Ovary (tissue), 9 donors: ENCODE measurements around the gene RAB11FIP2. TPM values are rescaled to one million over a fixed set of nuclear protein-coding genes. Genes with fewer than 3 reads are reported as not detected.

ENCODE experiments used
- DNase-seq, 5 donors: peaks; one replicate each; pipeline ENCODE4 v3.0.0-alpha.2; 2019 to 2020
- H3K27ac ChIP-seq, 2 donors: fragments of 200-600 bp; one replicate each; pipeline versions ENCODE4 v1.5.1 to v1.8.0; 2019 to 2022
- H3K27me3 ChIP-seq: fragments of 200-600 bp; one replicate; pipeline ENCODE4 v1.8.0; 2022
- H3K36me3 ChIP-seq: fragments of 200-600 bp; sonication (generic); one replicate; pipeline ENCODE4 v1.5.1; 2019
- H3K4me1 ChIP-seq: one replicate; pipeline ENCODE4 v1.8.1; 2013; ENCODE audit warnings: mild to moderate bottlenecking, moderate library complexity; ENCODE audit not compliant: insufficient read depth
- H3K4me3 ChIP-seq: fragments of 200-600 bp; sonication (generic); one replicate; pipeline ENCODE4 v1.5.1; 2017
- H3K9me3 ChIP-seq, 2 donors: fragments of 200-600 bp in 1 of 2; sonication (generic) in 1 of 2; one replicate each; pipeline versions ENCODE4 v1.5.1 to v1.8.1; 2013 to 2019; ENCODE audit warnings: mild to moderate bottlenecking in 1 of 2, moderate library complexity in 1 of 2
- EP300 ChIP-seq: sonication (generic); formaldehyde crosslinking; IDR thresholded peaks from one replicate; pipeline ENCODE4 v1.6.1; 2017; ENCODE audit warnings: antibody characterized with exemption
- POLR2A ChIP-seq: fragments of 450-650 bp; IDR thresholded peaks from one replicate; pipeline ENCODE4 v1.6.1; 2017; ENCODE audit warnings: antibody characterized with exemption, mild to moderate bottlenecking, moderate library complexity
- WGBS, 3 donors: extraction: QIAGEN DNeasy Blood & Tissue Kit in 1 of 3; methylation state at CpG; one replicate each; pipeline versions ENCODE4 v1.1.5 to v1.1.7; 2013 to 2017; 5-methylcytosine and 5-hydroxymethylcytosine counted together
- intact Hi-C, 4 donors: fragments of 100-400 bp; cut with DNase I; formaldehyde crosslinking; loops; one replicate each; pipeline versions ENCODE4 v1.11.0 to v1.15.1; 2022 to 2023
- polyA plus RNA-seq, 2 donors: library from polyadenylated mRNA; stranded (reverse); fragments of 200-250 nt in 1 of 2; fragments of 350-450 nt in 1 of 2; fragmentation: Illumina TruSeq in 1 of 2; extraction: RNeasy Lipid Tissue Mini Kit (QIAGEN cat#74804) in 1 of 2; gene quantifications; one replicate each; pipeline ENCODE4 v1.2.3, GENCODE V29; 2013 to 2014
- total RNA-seq, 7 donors: library from RNA; depleted of rRNA in 2 of 7; stranded (reverse); fragments of >200 nt in 2 of 7; fragmentation: NEBNext Ultra II Directional in 3 of 7; extraction: Animal tissue kit (Norgen Biotek cat#: 25700) in 3 of 7; gene quantifications; one replicate each; pipeline versions ENCODE4 v1.1.0 to v1.2.4, GENCODE V29; 2016 to 2023
- TF ChIP-seq, protein P1 (sequence below), 3 donors: fragments of 450-650 bp in 2 of 3; fragments of 200-600 bp in 1 of 3; IDR thresholded peaks; one replicate each; pipeline versions ENCODE4 v1.5.1 to v1.8.0; 2016 to 2022; ENCODE audit warnings: antibody characterized with exemption in 3 of 3, mild to moderate bottlenecking in 1 of 3
- donor health status: DM: no; HTN: no; CAD: no; lungs with moderate emphysema.
- donor health status: DM: no; HTN: no; CAD: no.
- donor health status: Bipolar disorder and iron deficiency.
- donor health status: DM: yes; HTN: yes; CAD: no.
- donor health status: DM: no; HTN: no; CAD: no.
- donor health status: DM: yes; HTN: yes; CAD: no.

RAB11FIP2 gene
- total and polyA plus RNA-seq, 9 donors: 6.9 to 47.8 (median 26.2) TPM

DNA sequence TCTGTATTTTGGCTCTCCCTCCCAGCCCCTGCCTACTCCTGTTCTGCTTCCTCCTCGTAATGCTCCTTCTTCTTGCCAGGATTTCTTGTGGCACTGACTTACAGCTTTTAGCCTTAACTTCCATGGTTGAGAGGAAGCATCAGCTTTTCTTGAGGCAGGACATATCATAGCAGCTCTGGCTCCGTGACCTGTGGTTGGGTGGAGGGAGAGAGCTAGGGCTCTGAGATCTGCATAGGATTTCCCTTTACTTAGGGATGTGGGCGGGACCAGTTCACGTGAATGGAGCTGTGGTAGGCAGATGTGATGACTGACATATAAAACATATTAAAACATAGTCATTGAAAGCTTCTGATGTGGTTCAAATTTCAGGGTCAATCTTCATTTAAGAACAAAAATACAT, 10.6 kb upstream of the RAB11FIP2 start:
- no peaks in the 10 kb centered on the region for H3K27me3 ChIP-seq
- H3K27ac ChIP-seq: no peak overlapping the region
- DNase-seq: no peak
- no peaks in the 10 kb centered on the region for H3K9me3 ChIP-seq
- 91 to 95% (median 95%) methylated on average over 4 of the region's 4 CpGs for WGBS, 3 donors
- no peaks in the 10 kb centered on the region for H3K4me1 ChIP-seq
- H3K4me3 ChIP-seq: no peak overlapping the region
- no peak for TF ChIP-seq EP300
- TF ChIP-seq, protein P1, sequence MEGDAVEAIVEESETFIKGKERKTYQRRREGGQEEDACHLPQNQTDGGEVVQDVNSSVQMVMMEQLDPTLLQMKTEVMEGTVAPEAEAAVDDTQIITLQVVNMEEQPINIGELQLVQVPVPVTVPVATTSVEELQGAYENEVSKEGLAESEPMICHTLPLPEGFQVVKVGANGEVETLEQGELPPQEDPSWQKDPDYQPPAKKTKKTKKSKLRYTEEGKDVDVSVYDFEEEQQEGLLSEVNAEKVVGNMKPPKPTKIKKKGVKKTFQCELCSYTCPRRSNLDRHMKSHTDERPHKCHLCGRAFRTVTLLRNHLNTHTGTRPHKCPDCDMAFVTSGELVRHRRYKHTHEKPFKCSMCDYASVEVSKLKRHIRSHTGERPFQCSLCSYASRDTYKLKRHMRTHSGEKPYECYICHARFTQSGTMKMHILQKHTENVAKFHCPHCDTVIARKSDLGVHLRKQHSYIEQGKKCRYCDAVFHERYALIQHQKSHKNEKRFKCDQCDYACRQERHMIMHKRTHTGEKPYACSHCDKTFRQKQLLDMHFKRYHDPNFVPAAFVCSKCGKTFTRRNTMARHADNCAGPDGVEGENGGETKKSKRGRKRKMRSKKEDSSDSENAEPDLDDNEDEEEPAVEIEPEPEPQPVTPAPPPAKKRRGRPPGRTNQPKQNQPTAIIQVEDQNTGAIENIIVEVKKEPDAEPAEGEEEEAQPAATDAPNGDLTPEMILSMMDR (IDR thresholded peaks at IDR 0.05): no peak
- no peak for TF ChIP-seq POLR2A
- intact Hi-C loops: no loop called here
- H3K36me3 ChIP-seq: no peaks in the 10 kb centered on the region

DNA sequence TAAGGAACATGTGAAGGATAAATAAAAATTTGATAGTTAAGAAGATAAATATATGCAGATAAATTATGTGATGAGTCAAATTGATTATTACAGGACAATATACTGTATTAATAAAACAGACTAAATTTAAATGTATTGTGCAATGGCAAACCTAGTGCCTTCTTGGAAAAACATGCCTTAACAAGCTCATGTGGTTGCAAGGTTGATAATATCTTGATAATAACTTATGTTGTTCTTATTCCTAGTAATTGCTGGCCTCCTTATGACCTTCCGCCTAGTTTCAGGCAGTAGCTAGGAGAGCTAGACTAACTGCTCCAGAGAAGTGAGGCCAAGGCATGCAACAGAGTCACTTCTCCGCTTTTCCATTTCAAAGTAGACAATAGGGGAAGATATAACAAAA, 7.6 kb upstream of the RAB11FIP2 start:
- no peak for DNase-seq
- Histone ChIP-seq H3K36me3 (no peaks in the 10 kb centered on the region), H3K4me3 (no peak overlapping the region), H3K9me3 (no peaks in the 10 kb centered on the region), H3K27ac (no peak overlapping the region), H3K27me3 (no peaks in the 10 kb centered on the region), H3K4me1 (no peaks in the 10 kb centered on the region)
- TF ChIP-seq, protein P1 (IDR thresholded peaks at IDR 0.05): no peak
- TF ChIP-seq EP300 (no peak), POLR2A (no peak)
- intact Hi-C loops: no loop called here
- 96 to 98% (median 98%) methylated on average over 2 of the region's 2 CpGs for WGBS, 3 donors

DNA sequence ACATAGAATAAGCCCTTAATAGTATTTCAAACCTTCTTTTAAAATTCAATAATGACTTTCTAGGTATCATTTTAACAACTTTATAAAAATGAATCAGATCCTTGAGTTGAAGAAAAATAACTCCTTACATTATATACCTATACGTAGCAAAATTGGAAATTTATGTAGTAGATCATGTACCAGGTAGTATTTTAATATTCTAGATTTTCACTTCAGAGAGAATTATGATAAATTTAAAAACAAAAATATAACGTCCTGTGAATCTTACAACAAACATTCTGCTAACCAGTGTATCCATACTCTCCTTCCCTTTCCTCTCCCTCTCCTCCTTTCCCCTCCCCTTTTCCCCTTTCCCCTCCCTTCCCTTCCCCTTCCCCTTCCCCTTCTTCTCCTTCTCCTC, 6.1 kb upstream of the RAB11FIP2 start:
- DNase-seq: no peak
- no peaks in the 10 kb centered on the region for H3K9me3 ChIP-seq
- H3K27ac ChIP-seq: no peak overlapping the region
- 79 to 91% (median 84%) methylated on average over 2 of the region's 2 CpGs for WGBS, 3 donors
- no peaks in the 10 kb centered on the region for H3K36me3 ChIP-seq
- no peak overlapping the region for H3K4me3 ChIP-seq
- intact Hi-C loops: no loop called here
- no peak for TF ChIP-seq EP300
- TF ChIP-seq, protein P1 (IDR thresholded peaks at IDR 0.05): no peak
- no peak for TF ChIP-seq POLR2A
- H3K4me1 ChIP-seq: no peaks in the 10 kb centered on the region
- H3K27me3 ChIP-seq: no peaks in the 10 kb centered on the region

DNA sequence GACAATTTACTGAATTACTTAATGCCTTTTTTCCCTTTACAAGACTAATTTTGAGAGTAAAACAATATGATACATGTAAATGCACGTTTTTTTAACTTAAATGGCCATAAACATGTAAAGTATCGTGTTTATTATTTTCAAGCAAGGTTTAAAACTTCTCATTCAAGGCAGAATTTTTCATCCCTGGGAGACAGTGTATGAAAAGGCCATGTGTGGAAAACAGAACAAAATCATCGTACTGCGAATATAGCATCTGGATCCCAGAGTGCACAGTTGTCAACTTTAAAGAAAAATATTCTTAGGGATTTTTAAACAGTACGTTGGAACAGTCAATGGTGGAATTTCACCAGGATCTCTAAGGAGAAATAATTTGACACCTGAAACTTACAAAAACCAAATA, 1.1 kb upstream of the RAB11FIP2 start:
- Histone ChIP-seq H3K27ac (peak overlapping the region in 1 of 2 donors; percentile 88), H3K9me3 (no peaks in the 10 kb centered on the region), H3K27me3 (no peaks in the 10 kb centered on the region), H3K36me3 (no peaks in the 10 kb centered on the region), H3K4me3 (no peak overlapping the region), H3K4me1 (peaks cover 5% of the 10 kb centered on the region)
- 51 to 54% (median 51%) methylated on average over 5 of the region's 5 CpGs for WGBS, 3 donors
- TF ChIP-seq, protein P1 (IDR thresholded peaks at IDR 0.05): no peak
- TF ChIP-seq POLR2A (no peak), EP300 (no peak)
- DNase-seq: no peak
- intact Hi-C loops: loop anchor here in 3 of 4 donors (5.0 to 10.0 kb wide), 3 partner anchors 501 to 513 kb away; partner anchors contain the start of gene EMX2 (in 1 of the 3)
